ENCODE measurements around the gene HTR2A. TPM values are rescaled to one million over a fixed set of nuclear protein-coding genes. Genes with fewer than 3 reads are reported as not detected.
"Not testable (repeated sequence)": the region's sequence is repeated elsewhere in the genome, so short reads cannot be mapped to it uniquely, and the experiment has no call there.

HTR2A gene
- total RNA-seq, 1 donor from 2014 or later: 0.29 TPM

- no peak for DNase-seq (ENCODE audit: low read depth)
Observed at GRCh38 chr13:46812301-46812797, 84.5 kb downstream of the HTR2A start.

GRCh38 chr13:46810440-46810839 is 86.4 kb downstream of the HTR2A start:
- no peak for DNase-seq (ENCODE audit: low read depth)

- not testable (repeated sequence) for DNase-seq (ENCODE audit: low read depth)
Observed at GRCh38 chr13:46804921-46805320, 91.9 kb downstream of the HTR2A start.

- peak; percentile 89 for DNase-seq (ENCODE audit: low read depth)
Observed at GRCh38 chr13:46804391-46804815, 92.5 kb downstream of the HTR2A start.

- peak; percentile 86 for DNase-seq (ENCODE audit: low read depth)
Observed at GRCh38 chr13:46803586-46803985, 93.3 kb downstream of the HTR2A start.

- no peak for DNase-seq (ENCODE audit: low read depth)
Observed at GRCh38 chr13:46801858-46802257, 95.0 kb downstream of the HTR2A start.

- no peak for DNase-seq (ENCODE audit: low read depth)
Observed at GRCh38 chr13:46799139-46799538, 97.7 kb downstream of the HTR2A start.

- no peak for DNase-seq (ENCODE audit: low read depth)
Observed at GRCh38 chr13:46797501-46798237, 99.2 kb downstream of the HTR2A start.

- peak; percentile 96 for DNase-seq (ENCODE audit: low read depth)
Observed at GRCh38 chr13:46796515-46797474, 100.1 kb downstream of the HTR2A start, which contains the start of gene ESD. Gene ESD (minus strand): TSS chr13:46797161. CDS start chr13:46791413, 5,748 bp downstream.

- DNase-seq (ENCODE audit: low read depth): no peak
Observed at GRCh38 chr13:46796129-46796514, 100.7 kb downstream of the HTR2A start.

- no peak for DNase-seq (ENCODE audit: low read depth)
Observed at GRCh38 chr13:46795321-46795720, 101.5 kb downstream of the HTR2A start.

GRCh38 chr13:46783504-46783903 is 113.3 kb downstream of the HTR2A start:
- DNase-seq (ENCODE audit: low read depth): no peak

- no peak for DNase-seq (ENCODE audit: low read depth)
Observed at GRCh38 chr13:46782691-46783090, 114.2 kb downstream of the HTR2A start.

- no peak for DNase-seq (ENCODE audit: low read depth)
Observed at GRCh38 chr13:46782066-46782465, 114.8 kb downstream of the HTR2A start.

Other genes starting within 250 kb of the HTR2A start
- 146 and 155 TPM in 2 replicates for gene ESD, start 99.9 kb downstream of the HTR2A start, total RNA-seq

Data from myocyte (in vitro differentiated cells).